HepG2 (cell line): ENCODE results near the gene ANAPC16. TPM values are rescaled to one million over a fixed set of nuclear protein-coding genes. Genes with fewer than 3 reads are reported as not detected.

Source experiments
- CREM ChIP-seq, 2 experiments: sonication (generic) in 1 of 2; formaldehyde crosslinking in 1 of 2; IDR thresholded peaks; 2 replicates each; pipeline versions ENCODE4 v1.4.0 to v1.6.1; 2016 to 2020; ENCODE audit warnings: antibody characterized with exemption in 1 of 2, mild to moderate bottlenecking in 1 of 2, missing genetic modification reagents in 1 of 2
- ELF1 ChIP-seq: sonication (generic); formaldehyde crosslinking; IDR thresholded peaks from 2 replicates; pipeline ENCODE4 v1.4.0; 2020; ENCODE audit warnings: missing genetic modification reagents
- ETV6 ChIP-seq: sonication (generic); formaldehyde crosslinking; conservative IDR thresholded peaks from 2 replicates; pipeline ENCODE4 v1.4.0; 2020; ENCODE audit warnings: missing genetic modification reagents
- FOXK1 ChIP-seq: sonication (generic); formaldehyde crosslinking; IDR thresholded peaks from 2 replicates; pipeline ENCODE4 v1.4.0; 2020; ENCODE audit warnings: low read depth, missing genetic modification reagents, borderline replicate concordance
- HNF4A ChIP-seq: sonication (generic); formaldehyde crosslinking; IDR thresholded peaks from 2 replicates; pipeline ENCODE4 v1.4.0; 2020; ENCODE audit warnings: missing genetic modification reagents
- HOXA3 ChIP-seq: sonication (generic); formaldehyde crosslinking; IDR thresholded peaks from 2 replicates; pipeline ENCODE4 v1.5.0; 2020; ENCODE audit warnings: missing genetic modification reagents
- KAT8 ChIP-seq: IDR thresholded peaks from 2 replicates; pipeline ENCODE4 v1.6.1; 2016; ENCODE audit warnings: missing genetic modification reagents, missing compliant biosample characterization
- NR2F1 ChIP-seq, 2 experiments: fragments of 450-650 bp in 1 of 2; formaldehyde crosslinking in 1 of 2; IDR thresholded peaks; 2 replicates each; pipeline versions ENCODE4 v1.5.0 to v1.6.1; 2016 to 2020; ENCODE audit warnings: mild to moderate bottlenecking in 1 of 2, missing compliant biosample characterization in 1 of 2, missing genetic modification reagents in 1 of 2, moderate library complexity in 1 of 2
- RBFOX2 ChIP-seq: fragments of 200-400 bp; formaldehyde crosslinking; IDR thresholded peaks from 2 replicates; pipeline ENCODE4 v1.6.1; 2017; ENCODE audit warnings: low read depth, mild to moderate bottlenecking, low read length
- RNF2 ChIP-seq: fragments of 450-650 bp; conservative IDR thresholded peaks from 2 replicates; pipeline ENCODE4 v1.6.1; 2016; ENCODE audit warnings: low read depth
- RORA ChIP-seq: sonication (generic); formaldehyde crosslinking; IDR thresholded peaks from 2 replicates; pipeline ENCODE4 v1.5.0; 2020; ENCODE audit warnings: mild to moderate bottlenecking, missing genetic modification reagents, moderate library complexity
- SIN3A ChIP-seq: IDR thresholded peaks from 2 replicates; pipeline ENCODE4 v1.6.1; 2011; ENCODE audit warnings: low read depth, mild to moderate bottlenecking, control low read depth, low read length, borderline replicate concordance
- YY1 ChIP-seq: IDR thresholded peaks from 2 replicates; pipeline ENCODE4 v1.6.1; 2011; ENCODE audit warnings: low read length, low read depth, moderate library complexity, mild to moderate bottlenecking; ENCODE audit not compliant: insufficient read depth, insufficient replicate concordance
- ZNF143 ChIP-seq: sonication (generic); formaldehyde crosslinking; IDR thresholded peaks from 2 replicates; pipeline ENCODE4 v1.4.0; 2020; ENCODE audit warnings: missing genetic modification reagents
- ZNF24 ChIP-seq: fragments of 450-650 bp; IDR thresholded peaks from 2 replicates; pipeline ENCODE4 v1.6.1; 2017; ENCODE audit warnings: antibody characterized with exemption, mild to moderate bottlenecking
- ZNF33B ChIP-seq: sonication (generic); formaldehyde crosslinking; IDR thresholded peaks from 2 replicates; pipeline ENCODE4 v1.5.1; 2020; ENCODE audit warnings: mild to moderate bottlenecking, missing genetic modification reagents
- ZNF501 ChIP-seq: sonication (generic); formaldehyde crosslinking; IDR thresholded peaks from 2 replicates; pipeline ENCODE4 v1.5.1; 2020; ENCODE audit warnings: mild to moderate bottlenecking, moderate library complexity, missing genetic modification reagents
- polyA plus RNA-seq, 8 experiments: library from polyadenylated mRNA; depleted of rRNA in 3 of 8; stranded (reverse) in 7 of 8; unstranded in 1 of 8; fragments of >200 nt; fragmentation: Illumina TruSeq in 4 of 8; extraction: Trizol in 4 of 8; gene quantifications; 2 replicates each; pipeline versions ENCODE4 v1.2.1 to v1.2.3, GENCODE V29; 2011 to 2016; ENCODE audit warnings: low read depth in 4 of 8, missing spikeins in 1 of 8, mixed read lengths in 1 of 8; ENCODE audit not compliant: insufficient read depth in 1 of 8
- total RNA-seq, 5 experiments: library from RNA; depleted of rRNA; stranded (reverse); fragments of >200 nt; fragmentation: Illumina TruSeq; extraction: Trizol; gene quantifications; 2 replicates each; pipeline ENCODE4 v1.2.3, GENCODE V29; 2016; ENCODE audit warnings: low read depth in 1 of 5
- TF ChIP-seq, protein P1 (sequence below): sonication (generic); formaldehyde crosslinking; IDR thresholded peaks from 2 replicates; pipeline ENCODE4 v1.9.0; 2021; ENCODE audit warnings: missing genetic modification reagents, mild to moderate bottlenecking, borderline replicate concordance
- TF ChIP-seq, protein P2 (sequence below), 2 experiments: fragments of 450-650 bp in 1 of 2; sonication (generic) in 1 of 2; formaldehyde crosslinking; IDR thresholded peaks; 2 replicates each; pipeline versions ENCODE4 v1.5.0 to v1.8.0; 2020 to 2022; ENCODE audit warnings: mild to moderate bottlenecking in 1 of 2, missing genetic modification reagents in 1 of 2
- TF ChIP-seq, protein P3 (sequence below): sonication (generic); formaldehyde crosslinking; IDR thresholded peaks from 2 replicates; pipeline ENCODE4 v1.4.0; 2020; ENCODE audit warnings: missing genetic modification reagents, mild to moderate bottlenecking, borderline replicate concordance
- TF ChIP-seq, protein P4 (sequence below): sonication (generic); formaldehyde crosslinking; IDR thresholded peaks from 2 replicates; pipeline ENCODE4 v1.5.1; 2020; ENCODE audit warnings: mild to moderate bottlenecking, missing genetic modification reagents, borderline replicate concordance

The ANAPC16 gene
- total and polyA plus RNA-seq, 2 of the 13 experiments (the other 11 are each of a cell fraction or from before 2014, with no cell fraction given), result 74.8 to 89.4 TPM

DNA sequence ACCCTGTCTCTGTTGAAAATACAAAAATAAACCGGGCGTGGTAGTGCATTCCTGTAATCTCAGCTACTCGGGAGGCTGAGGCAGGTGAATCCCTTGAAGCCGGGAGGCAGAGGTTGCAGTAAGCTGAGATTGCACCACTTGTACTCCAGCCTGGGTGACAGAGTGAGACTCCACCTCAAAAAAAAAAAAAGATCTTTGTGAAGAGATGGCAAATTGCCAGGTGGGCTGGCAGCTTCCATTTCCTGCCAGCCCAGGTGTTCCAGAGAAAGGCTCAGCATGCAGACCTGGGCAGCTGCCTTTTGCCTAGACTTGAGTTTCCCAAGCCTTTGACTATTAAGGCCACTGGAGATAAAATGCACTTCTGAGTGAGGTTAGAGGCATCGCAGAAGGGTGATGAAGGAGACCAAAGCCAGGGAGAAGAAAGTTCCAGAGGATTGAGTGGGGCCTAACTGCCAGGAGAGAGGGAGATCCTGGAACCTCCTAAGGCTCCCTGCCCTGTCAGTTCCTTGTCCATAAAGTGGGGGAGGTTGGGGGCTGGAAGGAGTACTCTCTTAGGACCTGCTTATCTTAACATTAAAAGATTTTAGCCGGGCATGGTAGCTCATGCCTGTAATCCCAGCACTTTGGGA lies 47.9 kb downstream of the ANAPC16 start (continued):
- TF ChIP-seq, protein P1, sequence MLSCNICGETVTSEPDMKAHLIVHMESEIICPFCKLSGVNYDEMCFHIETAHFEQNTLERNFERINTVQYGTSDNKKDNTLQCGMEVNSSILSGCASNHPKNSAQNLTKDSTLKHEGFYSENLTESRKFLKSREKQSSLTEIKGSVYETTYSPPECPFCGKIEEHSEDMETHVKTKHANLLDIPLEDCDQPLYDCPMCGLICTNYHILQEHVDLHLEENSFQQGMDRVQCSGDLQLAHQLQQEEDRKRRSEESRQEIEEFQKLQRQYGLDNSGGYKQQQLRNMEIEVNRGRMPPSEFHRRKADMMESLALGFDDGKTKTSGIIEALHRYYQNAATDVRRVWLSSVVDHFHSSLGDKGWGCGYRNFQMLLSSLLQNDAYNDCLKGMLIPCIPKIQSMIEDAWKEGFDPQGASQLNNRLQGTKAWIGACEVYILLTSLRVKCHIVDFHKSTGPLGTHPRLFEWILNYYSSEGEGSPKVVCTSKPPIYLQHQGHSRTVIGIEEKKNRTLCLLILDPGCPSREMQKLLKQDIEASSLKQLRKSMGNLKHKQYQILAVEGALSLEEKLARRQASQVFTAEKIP (CRISPR knock-in tag), result no peak
- TF ChIP-seq FOXK1 (CRISPR knock-in tag), result no peak
- peak; percentile 59; the same call in 1 of the 2 replicates for TF ChIP-seq ZNF501 (CRISPR knock-in tag)
- 0 out of 2 replicates have a peak, but pooled peaks have one; percentile 39 for TF ChIP-seq SIN3A
- no peak for TF ChIP-seq RNF2
- no peak for TF ChIP-seq NR2F1 (CRISPR knock-in tag; IDR thresholded peaks at IDR 0.05)
- TF ChIP-seq KAT8 (CRISPR knock-in tag), result peak; percentile 72; the same call in 1 of the 2 replicates
- no peak for TF ChIP-seq ZNF143 (CRISPR knock-in tag)
- TF ChIP-seq, protein P2, sequence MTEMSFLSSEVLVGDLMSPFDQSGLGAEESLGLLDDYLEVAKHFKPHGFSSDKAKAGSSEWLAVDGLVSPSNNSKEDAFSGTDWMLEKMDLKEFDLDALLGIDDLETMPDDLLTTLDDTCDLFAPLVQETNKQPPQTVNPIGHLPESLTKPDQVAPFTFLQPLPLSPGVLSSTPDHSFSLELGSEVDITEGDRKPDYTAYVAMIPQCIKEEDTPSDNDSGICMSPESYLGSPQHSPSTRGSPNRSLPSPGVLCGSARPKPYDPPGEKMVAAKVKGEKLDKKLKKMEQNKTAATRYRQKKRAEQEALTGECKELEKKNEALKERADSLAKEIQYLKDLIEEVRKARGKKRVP (CRISPR knock-in tag; IDR thresholded peaks at IDR 0.05), result peak in 1 of 2 experiments; percentile 69; a peak in 2 of 4 replicates
- no peak for TF ChIP-seq RBFOX2
- TF ChIP-seq ELF1 (CRISPR knock-in tag), result peak; percentile 21; the same call in 1 of the 2 replicates
- TF ChIP-seq RORA (CRISPR knock-in tag), result no peak
- TF ChIP-seq CREM (IDR thresholded peaks at IDR 0.05), result peak; percentile 24; the same call in 1 of the 2 replicates
- no peak for TF ChIP-seq CREM (CRISPR knock-in tag; IDR thresholded peaks at IDR 0.05)
- peak; percentile 38; the same call in 1 of the 2 replicates for TF ChIP-seq HNF4A (CRISPR knock-in tag)
- TF ChIP-seq ETV6 (CRISPR knock-in tag), result no peak
- TF ChIP-seq YY1, result peak; percentile 33
- TF ChIP-seq, protein P3, sequence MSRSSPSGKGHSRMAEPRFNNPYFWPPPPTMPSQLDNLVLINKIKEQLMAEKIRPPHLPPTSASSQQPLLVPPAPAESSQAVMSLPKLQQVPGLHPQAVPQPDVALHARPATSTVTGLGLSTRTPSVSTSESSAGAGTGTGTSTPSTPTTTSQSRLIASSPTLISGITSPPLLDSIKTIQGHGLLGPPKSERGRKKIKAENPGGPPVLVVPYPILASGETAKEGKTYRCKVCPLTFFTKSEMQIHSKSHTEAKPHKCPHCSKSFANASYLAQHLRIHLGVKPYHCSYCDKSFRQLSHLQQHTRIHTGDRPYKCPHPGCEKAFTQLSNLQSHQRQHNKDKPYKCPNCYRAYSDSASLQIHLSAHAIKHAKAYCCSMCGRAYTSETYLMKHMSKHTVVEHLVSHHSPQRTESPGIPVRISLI (CRISPR knock-in tag), result peak; percentile 97
- TF ChIP-seq, protein P4, sequence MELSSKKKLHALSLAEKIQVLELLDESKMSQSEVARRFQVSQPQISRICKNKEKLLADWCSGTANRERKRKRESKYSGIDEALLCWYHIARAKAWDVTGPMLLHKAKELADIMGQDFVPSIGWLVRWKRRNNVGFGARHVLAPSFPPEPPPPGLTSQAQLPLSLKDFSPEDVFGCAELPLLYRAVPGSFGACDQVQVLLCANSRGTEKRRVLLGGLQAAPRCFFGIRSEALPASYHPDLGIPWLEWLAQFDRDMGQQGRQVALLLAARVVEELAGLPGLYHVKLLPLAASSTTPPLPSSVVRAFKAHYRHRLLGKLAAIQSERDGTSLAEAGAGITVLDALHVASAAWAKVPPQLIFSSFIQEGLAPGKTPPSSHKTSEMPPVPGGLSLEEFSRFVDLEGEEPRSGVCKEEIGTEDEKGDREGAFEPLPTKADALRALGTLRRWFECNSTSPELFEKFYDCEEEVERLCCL (CRISPR knock-in tag), result no peak
- no peak for TF ChIP-seq ZNF24
- no peak for TF ChIP-seq ZNF33B (CRISPR knock-in tag)
- TF ChIP-seq HOXA3 (CRISPR knock-in tag), result peak; percentile 49; the same call in 1 of the 2 replicates
